PC-9 (cell line): Measurements from ENCODE around the gene EFCAB13.

ENCODE experiments used
- CTCF ChIP-seq: fragments of 200-600 bp; sonication (generic); conservative IDR thresholded peaks from 2 replicates; pipeline ENCODE4 v1.6.1; 2017; ENCODE audit warnings: mixed run types, antibody characterized with exemption, mild to moderate bottlenecking, moderate library complexity
- EZH2 ChIP-seq: fragments of 200-600 bp; sonication (generic); IDR thresholded peaks from 2 replicates; pipeline ENCODE4 v1.8.0; 2017; ENCODE audit warnings: antibody characterized with exemption, low read depth

- TF ChIP-seq CTCF, result no peak
- no peak for TF ChIP-seq EZH2
Observed at GRCh38 chr17:47427985-47428384, 104.2 kb downstream of the EFCAB13 start.
